Caki2 (cell line): Measurements from ENCODE around the gene ZNF660. TPM values are rescaled to one million over a fixed set of nuclear protein-coding genes. Genes with fewer than 3 reads are reported as not detected.

ENCODE experiments used
- DNase-seq: peaks from one replicate; pipeline ENCODE4 v3.0.0-alpha.2; 2015; ENCODE audit warnings: low read depth
- in situ Hi-C: cut with HindIII; loops from 2 replicates; pipeline ENCODE4 v1.10.0; 2016; ENCODE audit warnings: low sequenced_read_pairs, low pct_unique_long_range_greater_than_20kb, mixed read lengths
- total RNA-seq: library from RNA; depleted of rRNA; stranded (reverse); fragments of >200 nt; shearing (Covaris generic); gene quantifications from 2 replicates; pipeline ENCODE4 v1.2.3, GENCODE V29; 2014; ENCODE audit warnings: low replicate concordance; rRNA removed

Gene ZNF660
- total RNA-seq, 1 experiment from 2014 or later, result not detected

DNA sequence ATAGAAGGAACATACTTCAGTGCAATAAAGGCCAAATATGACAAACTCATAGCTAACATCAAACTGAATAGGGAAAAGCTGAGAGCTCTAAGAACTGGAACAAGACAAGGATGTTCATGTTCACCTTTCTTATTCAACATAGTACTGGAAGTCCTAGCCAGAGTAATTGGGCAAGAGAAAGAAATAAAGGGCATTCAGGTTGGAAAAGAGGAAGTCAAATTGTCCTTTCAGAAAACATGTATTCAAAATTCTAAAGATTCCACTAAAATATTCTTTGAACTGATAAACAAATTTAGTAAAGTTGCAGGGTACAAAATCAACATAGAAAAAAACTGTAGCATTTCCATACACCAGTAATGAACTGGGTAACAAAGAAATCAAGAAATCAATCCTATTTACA is 27.9 kb downstream of the ZNF660 start:
- no peak for DNase-seq
- in situ Hi-C loops, result no loop called here

DNA sequence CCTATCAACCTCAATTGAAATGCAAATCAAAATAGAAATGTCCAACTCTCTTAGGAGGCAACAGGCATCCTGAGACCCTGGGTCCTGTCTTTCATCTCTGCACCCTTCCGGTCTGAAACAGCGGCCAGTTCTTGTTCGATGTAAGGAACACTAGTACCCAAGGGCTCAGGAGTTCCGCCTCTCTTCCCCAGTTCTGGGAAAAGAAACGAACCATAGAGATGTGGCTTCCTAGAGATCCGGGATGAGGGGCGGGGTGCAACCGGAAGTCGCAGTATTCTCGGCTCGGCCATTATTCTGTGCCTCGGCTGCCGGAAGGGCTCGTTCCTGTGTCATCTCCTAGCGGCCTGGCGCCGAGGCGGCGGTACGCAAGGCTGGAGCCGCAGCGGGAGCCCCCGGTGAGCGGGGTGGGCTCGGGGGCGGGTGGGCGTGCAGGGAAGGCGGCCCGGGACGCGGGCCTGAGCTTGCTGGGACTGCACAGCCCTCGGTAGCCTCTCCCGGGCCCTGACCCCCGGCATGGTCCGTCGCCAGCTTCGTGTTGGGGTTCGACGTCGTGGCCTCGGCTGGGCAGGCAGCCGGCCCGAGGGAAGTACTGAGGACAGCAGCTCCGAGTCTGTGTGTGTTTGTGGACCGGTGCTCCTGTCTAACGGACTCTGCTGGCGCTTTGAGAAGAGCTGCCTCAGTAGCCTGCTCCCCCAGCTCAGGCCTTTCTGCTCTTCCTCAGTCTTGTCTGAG is 40.2 kb downstream of the ZNF660 start, which contains the start of gene ZNF197:
Gene ZNF197, plus strand, starts transcription at position 288 of the 732 bp plus-strand sequence. CDS start 4,119 bp downstream, outside the sequence.
- in situ Hi-C loops, result no loop called here

DNA sequence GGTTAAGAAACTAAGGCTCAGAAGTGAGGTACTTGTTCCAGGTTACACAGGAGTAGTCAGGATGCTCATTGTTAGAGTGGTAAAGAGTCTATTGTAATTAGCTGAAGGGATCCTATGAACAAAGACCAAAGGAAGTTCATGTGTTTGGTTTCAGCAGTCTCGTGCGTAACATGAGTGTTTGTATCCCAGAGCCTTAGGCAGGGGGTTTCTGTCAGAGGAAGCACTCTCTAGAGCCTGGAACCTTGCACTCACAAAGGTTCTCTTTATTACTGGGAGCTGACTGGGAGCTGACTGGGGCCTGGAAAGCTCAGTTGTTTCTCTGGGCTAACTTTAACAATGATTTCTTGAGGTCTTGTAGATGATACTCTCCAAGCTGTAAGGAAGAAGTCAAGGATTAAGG is 44.0 kb downstream of the ZNF660 start:
- no peak for DNase-seq
- in situ Hi-C loops, result no loop called here

More for the DNA sequence above, 40.2 kb downstream of the ZNF660 start, which contains the start of gene ZNF197:
- peak; percentile 73 for DNase-seq

DNA sequence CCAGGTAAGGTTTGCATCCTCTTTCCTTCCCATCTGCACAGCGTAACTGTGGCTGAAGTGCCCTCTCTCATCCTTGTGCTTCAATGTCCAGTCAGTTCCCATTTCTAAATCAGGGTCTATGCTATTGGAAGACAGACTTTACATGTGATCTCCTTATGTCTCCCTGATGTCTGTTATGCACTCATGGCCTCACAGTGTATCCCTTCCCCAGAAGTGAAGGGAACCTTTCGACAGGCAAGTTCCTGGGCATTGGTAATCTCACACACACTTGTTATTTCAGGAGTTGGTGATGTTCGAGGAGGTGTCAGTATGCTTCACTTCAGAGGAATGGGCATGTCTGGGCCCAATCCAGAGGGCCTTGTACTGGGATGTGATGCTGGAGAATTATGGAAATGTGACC is 47.4 kb downstream of the ZNF660 start:
- in situ Hi-C loops, result no loop called here

DNA sequence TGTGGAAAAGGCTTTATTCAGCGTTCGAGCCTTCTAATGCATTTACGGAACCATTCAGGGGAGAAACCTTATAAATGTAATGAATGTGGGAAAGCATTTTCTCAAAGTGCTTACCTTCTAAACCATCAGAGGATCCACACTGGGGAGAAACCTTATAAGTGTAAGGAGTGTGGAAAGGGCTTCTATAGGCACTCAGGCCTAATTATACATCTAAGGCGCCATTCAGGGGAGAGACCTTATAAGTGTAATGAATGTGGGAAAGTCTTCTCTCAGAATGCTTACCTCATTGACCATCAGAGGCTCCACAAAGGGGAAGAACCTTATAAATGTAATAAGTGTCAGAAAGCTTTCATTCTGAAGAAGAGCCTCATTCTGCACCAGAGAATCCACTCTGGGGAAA is 57.6 kb downstream of the ZNF660 start:
- in situ Hi-C loops, result no loop called here

More for the DNA sequence above, 47.4 kb downstream of the ZNF660 start:
- no peak for DNase-seq

DNA sequence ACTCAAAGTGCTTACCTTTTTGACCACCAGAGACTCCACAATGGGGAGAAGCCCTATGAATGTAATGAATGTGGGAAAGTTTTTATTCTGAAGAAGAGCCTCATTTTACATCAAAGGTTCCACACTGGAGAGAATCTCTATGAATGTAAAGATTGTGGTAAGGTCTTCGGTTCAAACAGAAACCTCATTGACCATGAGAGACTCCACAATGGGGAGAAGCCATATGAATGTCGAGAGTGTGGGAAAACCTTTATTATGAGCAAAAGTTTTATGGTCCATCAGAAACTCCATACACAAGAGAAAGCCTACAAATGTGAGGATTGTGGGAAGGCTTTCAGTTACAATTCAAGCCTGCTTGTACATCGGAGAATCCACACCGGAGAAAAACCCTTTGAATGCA is 58.3 kb downstream of the ZNF660 start:
- in situ Hi-C loops, result no loop called here
- DNase-seq, result no peak

More for the DNA sequence above, 57.6 kb downstream of the ZNF660 start:
- DNase-seq, result no peak

DNA sequence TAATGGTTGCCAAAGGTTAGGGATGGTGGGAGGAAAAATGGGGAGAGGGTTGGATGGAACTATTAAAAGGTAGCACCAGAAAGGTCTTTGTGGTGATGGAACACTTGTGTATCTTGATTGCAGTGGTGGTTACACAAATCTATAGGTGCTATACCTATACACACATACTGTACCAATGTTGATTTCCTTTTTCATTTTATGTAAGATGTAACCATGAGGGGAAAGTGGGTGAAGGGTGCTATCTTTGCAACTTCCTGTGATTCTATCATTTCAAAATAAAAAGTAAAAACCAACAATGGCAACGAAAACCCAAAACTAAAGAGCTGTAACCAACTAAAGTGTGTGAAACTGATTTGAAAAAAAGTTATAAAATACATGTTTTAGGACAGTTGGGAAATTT is 63.0 kb downstream of the ZNF660 start:
- in situ Hi-C loops, result no loop called here
- DNase-seq, result no peak

DNA sequence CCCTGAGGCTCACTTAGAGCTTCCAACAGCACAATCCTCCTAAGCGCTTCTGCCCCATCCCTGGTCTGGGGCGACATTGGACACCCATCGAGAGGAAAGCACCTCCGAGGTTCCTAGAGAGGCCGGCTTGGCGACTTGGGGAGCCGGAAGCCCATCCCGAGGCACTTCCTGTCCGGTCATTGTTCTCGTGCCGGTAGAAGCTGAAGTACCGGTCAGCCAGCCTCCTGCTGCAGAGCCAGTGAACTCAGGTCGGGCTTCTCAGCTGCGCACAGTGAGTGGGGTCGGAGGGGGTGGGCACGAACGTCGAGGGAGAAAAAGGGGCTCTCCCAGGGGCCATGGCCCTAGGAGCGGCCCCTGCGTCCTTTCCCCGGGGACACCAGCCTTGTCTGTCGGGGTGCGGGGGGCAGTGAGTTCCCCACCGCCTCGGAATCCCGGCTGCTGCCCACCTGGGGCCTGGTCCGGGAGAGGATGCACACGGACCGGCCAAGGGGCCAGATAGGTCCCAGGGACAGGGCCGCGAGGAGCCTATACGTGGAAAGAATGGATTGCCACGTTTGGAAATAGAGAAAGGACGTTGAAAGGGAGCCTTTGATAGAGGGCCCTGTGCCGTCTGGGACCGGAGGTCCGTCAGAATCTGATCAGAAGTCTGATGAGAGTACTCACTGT is 63.9 kb downstream of the ZNF660 start, which contains the start of gene ZNF35:
Gene ZNF35, plus strand, starts transcription at position 169 of the 666 bp plus-strand sequence. CDS start 2,336 bp downstream, outside the sequence.
- in situ Hi-C loops, result no loop called here
- peak; percentile 68 for DNase-seq

Other genes with a start within 250 kb of the ZNF660 start
- 28.7 and 31.9 TPM in 2 replicates for gene TCAIM, start 246.2 kb upstream of the ZNF660 start, total RNA-seq
- gene ZNF445, start 107.3 kb upstream of the ZNF660 start, total RNA-seq, result 3.5 and 4.5 TPM in 2 replicates
- gene ZKSCAN7, start 29.8 kb upstream of the ZNF660 start, total RNA-seq, result 4.3 and 17.5 TPM in 2 replicates
- 3.0 and 3.8 TPM in 2 replicates for gene ZNF197, start 40.1 kb downstream of the ZNF660 start, total RNA-seq
- gene ZNF35, start 63.8 kb downstream of the ZNF660 start, total RNA-seq, result 5.7 and 7.5 TPM in 2 replicates
- gene ZNF502, start 127.7 kb downstream of the ZNF660 start, total RNA-seq, result not detected in 2 replicates
- gene ZNF501, start 144.7 kb downstream of the ZNF660 start, total RNA-seq, result 2.1 and 3.8 TPM in 2 replicates
- gene KIAA1143, start 176.7 kb downstream of the ZNF660 start, total RNA-seq, result 3.2 and 7.2 TPM in 2 replicates
- 9.8 and 22.5 TPM in 2 replicates for gene KIF15, start 176.8 kb downstream of the ZNF660 start, total RNA-seq